SK-N-SH treated with all-trans-retinoic acid at 6 μM for 48 hours (cell line): ENCODE results near the gene ROCK2.

Experiments used
- ATAC-seq: fragments of 200-7000 bp; cut with Tn5 transposase; 3 replicates; pipeline ENCODE4 v1.9.1; 2020; ENCODE audit warnings: mild to moderate bottlenecking, moderate library complexity
- ARNTL ChIP-seq: fragments of 450-650 bp; formaldehyde crosslinking; IDR thresholded peaks from 2 replicates; pipeline ENCODE4 v1.5.0; 2020; ENCODE audit warnings: low read depth, mild to moderate bottlenecking, moderate library complexity, borderline replicate concordance
- BACH2 ChIP-seq: fragments of 250-450 bp; sonication (Bioruptor Pico); IDR thresholded peaks from 2 replicates; pipeline ENCODE4 v1.9.0; 2021; ENCODE audit warnings: mild to moderate bottlenecking, borderline replicate concordance
- CSDC2 ChIP-seq: fragments of 250-450 bp; sonication (Bioruptor Pico); IDR thresholded peaks from 2 replicates; pipeline ENCODE4 v1.5.0; 2020; ENCODE audit warnings: mild to moderate bottlenecking, moderate library complexity
- ESRRG ChIP-seq: fragments of 250-450 bp; sonication (Bioruptor Pico); IDR thresholded peaks from 2 replicates; pipeline ENCODE4 v1.6.1; 2021; ENCODE audit warnings: mild to moderate bottlenecking
- GLIS3 ChIP-seq: fragments of 250-450 bp; sonication (Bioruptor Pico); IDR thresholded peaks from 2 replicates; pipeline ENCODE4 v1.5.0; 2020; ENCODE audit warnings: mild to moderate bottlenecking, moderate library complexity
- ISL1 ChIP-seq: fragments of 250-450 bp; sonication (Bioruptor Pico); IDR thresholded peaks from 2 replicates; pipeline ENCODE4 v2.1.2; 2022; ENCODE audit warnings: mild to moderate bottlenecking, moderate library complexity
- OSR1 ChIP-seq: fragments of 250-450 bp; sonication (Bioruptor Pico); IDR thresholded peaks from 2 replicates; pipeline ENCODE4 v1.8.0; 2022; ENCODE audit warnings: moderate library complexity, mild to moderate bottlenecking, inconsistent platforms
- PPARA ChIP-seq: fragments of 250-450 bp; sonication (Bioruptor Pico); IDR thresholded peaks from 2 replicates; pipeline ENCODE4 v1.5.0; 2020; ENCODE audit warnings: mild to moderate bottlenecking, borderline replicate concordance
- RARB ChIP-seq: fragments of 250-450 bp; sonication (Bioruptor Pico); IDR thresholded peaks from 2 replicates; pipeline ENCODE4 v1.8.0; 2021; ENCODE audit warnings: mild to moderate bottlenecking, moderate library complexity
- TCF4 ChIP-seq: fragments of 250-450 bp; sonication (Bioruptor Pico); IDR thresholded peaks from 2 replicates; pipeline ENCODE4 v1.8.0; 2021; ENCODE audit warnings: mild to moderate bottlenecking, moderate library complexity, borderline replicate concordance
- TOX ChIP-seq: fragments of 250-450 bp; sonication (Bioruptor Pico); IDR thresholded peaks from 2 replicates; pipeline ENCODE4 v1.8.0; 2021; ENCODE audit warnings: mild to moderate bottlenecking, moderate library complexity, borderline replicate concordance
- ZC3H10 ChIP-seq: fragments of 250-450 bp; sonication (Bioruptor Pico); IDR thresholded peaks from 2 replicates; pipeline ENCODE4 v1.5.1; 2021; ENCODE audit warnings: mild to moderate bottlenecking, moderate library complexity
- ZFP3 ChIP-seq: fragments of 250-450 bp; sonication (Bioruptor Pico); IDR thresholded peaks from 2 replicates; pipeline ENCODE4 v1.5.0; 2020; ENCODE audit warnings: mild to moderate bottlenecking, moderate library complexity
- ZNF70 ChIP-seq: fragments of 450-650 bp; formaldehyde crosslinking; IDR thresholded peaks from 2 replicates; pipeline ENCODE4 v1.5.0; 2020; ENCODE audit warnings: mild to moderate bottlenecking, moderate library complexity
- TF ChIP-seq, protein P1 (sequence below): fragments of 250-450 bp; sonication (Bioruptor Pico); IDR thresholded peaks from 2 replicates; pipeline ENCODE4 v1.8.0; 2020; ENCODE audit warnings: mild to moderate bottlenecking, moderate library complexity, borderline replicate concordance
- TF ChIP-seq, protein P2 (sequence below): fragments of 250-450 bp; sonication (Bioruptor Pico); IDR thresholded peaks from 2 replicates; pipeline ENCODE4 v1.5.1; 2021; ENCODE audit warnings: mild to moderate bottlenecking, moderate library complexity
- TF ChIP-seq, protein P3 (sequence below): fragments of 250-450 bp; sonication (Bioruptor Pico); IDR thresholded peaks from 2 replicates; pipeline ENCODE4 v1.5.0; 2020; ENCODE audit warnings: mild to moderate bottlenecking, moderate library complexity

Gene ROCK2

DNA sequence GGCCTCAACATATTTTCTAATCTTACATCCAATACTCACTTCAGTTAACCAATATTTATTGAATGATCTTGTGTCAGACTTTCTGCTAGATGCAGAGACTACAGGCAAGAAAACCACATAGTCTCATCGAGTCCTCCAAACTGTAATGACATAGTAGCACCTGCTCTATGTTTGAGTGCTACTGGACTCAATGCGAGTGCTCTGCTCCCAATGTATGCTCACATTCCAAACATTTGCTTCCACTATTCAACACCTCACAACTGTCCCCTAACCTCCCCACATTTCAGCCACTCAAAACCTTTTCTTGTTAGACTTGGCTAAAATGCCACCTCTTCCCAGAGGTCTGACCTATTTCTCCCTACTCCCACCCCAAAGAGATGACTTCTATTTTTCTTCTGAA is 124.0 kb downstream of the ROCK2 start:
- no peak for TF ChIP-seq ESRRG (CRISPR knock-in tag)
- no peak for TF ChIP-seq CSDC2 (CRISPR knock-in tag)
- no peak for TF ChIP-seq ARNTL (CRISPR knock-in tag)
- no peak for TF ChIP-seq ISL1
- no peak for ATAC-seq

- ATAC-seq, result no peak
- no peak for TF ChIP-seq ZC3H10 (CRISPR knock-in tag)
- no peak for TF ChIP-seq GLIS3 (CRISPR knock-in tag)
- TF ChIP-seq ESRRG (CRISPR knock-in tag), result no peak
- TF ChIP-seq, protein P1, sequence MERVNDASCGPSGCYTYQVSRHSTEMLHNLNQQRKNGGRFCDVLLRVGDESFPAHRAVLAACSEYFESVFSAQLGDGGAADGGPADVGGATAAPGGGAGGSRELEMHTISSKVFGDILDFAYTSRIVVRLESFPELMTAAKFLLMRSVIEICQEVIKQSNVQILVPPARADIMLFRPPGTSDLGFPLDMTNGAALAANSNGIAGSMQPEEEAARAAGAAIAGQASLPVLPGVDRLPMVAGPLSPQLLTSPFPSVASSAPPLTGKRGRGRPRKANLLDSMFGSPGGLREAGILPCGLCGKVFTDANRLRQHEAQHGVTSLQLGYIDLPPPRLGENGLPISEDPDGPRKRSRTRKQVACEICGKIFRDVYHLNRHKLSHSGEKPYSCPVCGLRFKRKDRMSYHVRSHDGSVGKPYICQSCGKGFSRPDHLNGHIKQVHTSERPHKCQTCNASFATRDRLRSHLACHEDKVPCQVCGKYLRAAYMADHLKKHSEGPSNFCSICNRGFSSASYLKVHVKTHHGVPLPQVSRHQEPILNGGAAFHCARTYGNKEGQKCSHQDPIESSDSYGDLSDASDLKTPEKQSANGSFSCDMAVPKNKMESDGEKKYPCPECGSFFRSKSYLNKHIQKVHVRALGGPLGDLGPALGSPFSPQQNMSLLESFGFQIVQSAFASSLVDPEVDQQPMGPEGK (CRISPR knock-in tag), result no peak
- TF ChIP-seq TCF4 (CRISPR knock-in tag), result no peak
- TF ChIP-seq, protein P2, sequence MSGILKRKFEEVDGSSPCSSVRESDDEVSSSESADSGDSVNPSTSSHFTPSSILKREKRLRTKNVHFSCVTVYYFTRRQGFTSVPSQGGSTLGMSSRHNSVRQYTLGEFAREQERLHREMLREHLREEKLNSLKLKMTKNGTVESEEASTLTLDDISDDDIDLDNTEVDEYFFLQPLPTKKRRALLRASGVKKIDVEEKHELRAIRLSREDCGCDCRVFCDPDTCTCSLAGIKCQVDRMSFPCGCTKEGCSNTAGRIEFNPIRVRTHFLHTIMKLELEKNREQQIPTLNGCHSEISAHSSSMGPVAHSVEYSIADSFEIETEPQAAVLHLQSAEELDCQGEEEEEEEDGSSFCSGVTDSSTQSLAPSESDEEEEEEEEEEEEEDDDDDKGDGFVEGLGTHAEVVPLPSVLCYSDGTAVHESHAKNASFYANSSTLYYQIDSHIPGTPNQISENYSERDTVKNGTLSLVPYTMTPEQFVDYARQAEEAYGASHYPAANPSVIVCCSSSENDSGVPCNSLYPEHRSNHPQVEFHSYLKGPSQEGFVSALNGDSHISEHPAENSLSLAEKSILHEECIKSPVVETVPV (CRISPR knock-in tag), result no peak
- no peak for TF ChIP-seq BACH2 (CRISPR knock-in tag)
- TF ChIP-seq, protein P3, sequence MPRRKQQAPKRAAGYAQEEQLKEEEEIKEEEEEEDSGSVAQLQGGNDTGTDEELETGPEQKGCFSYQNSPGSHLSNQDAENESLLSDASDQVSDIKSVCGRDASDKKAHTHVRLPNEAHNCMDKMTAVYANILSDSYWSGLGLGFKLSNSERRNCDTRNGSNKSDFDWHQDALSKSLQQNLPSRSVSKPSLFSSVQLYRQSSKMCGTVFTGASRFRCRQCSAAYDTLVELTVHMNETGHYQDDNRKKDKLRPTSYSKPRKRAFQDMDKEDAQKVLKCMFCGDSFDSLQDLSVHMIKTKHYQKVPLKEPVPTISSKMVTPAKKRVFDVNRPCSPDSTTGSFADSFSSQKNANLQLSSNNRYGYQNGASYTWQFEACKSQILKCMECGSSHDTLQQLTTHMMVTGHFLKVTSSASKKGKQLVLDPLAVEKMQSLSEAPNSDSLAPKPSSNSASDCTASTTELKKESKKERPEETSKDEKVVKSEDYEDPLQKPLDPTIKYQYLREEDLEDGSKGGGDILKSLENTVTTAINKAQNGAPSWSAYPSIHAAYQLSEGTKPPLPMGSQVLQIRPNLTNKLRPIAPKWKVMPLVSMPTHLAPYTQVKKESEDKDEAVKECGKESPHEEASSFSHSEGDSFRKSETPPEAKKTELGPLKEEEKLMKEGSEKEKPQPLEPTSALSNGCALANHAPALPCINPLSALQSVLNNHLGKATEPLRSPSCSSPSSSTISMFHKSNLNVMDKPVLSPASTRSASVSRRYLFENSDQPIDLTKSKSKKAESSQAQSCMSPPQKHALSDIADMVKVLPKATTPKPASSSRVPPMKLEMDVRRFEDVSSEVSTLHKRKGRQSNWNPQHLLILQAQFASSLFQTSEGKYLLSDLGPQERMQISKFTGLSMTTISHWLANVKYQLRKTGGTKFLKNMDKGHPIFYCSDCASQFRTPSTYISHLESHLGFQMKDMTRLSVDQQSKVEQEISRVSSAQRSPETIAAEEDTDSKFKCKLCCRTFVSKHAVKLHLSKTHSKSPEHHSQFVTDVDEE, result no peak
- TF ChIP-seq OSR1 (CRISPR knock-in tag), result no peak
- TF ChIP-seq RARB (CRISPR knock-in tag), result no peak
- TF ChIP-seq TOX (CRISPR knock-in tag), result no peak
- no peak for TF ChIP-seq PPARA
- TF ChIP-seq, all 23 proteins: peak for 0
Observed at GRCh38 chr2:11215407-11215806, 129.0 kb downstream of the ROCK2 start.

- ATAC-seq, result no peak
- no peak for TF ChIP-seq OSR1 (CRISPR knock-in tag)
- TF ChIP-seq, protein P2 (CRISPR knock-in tag), result no peak
- TF ChIP-seq ESRRG (CRISPR knock-in tag), result no peak
- TF ChIP-seq ZFP3 (CRISPR knock-in tag), result no peak
- TF ChIP-seq ARNTL (CRISPR knock-in tag), result no peak
- TF ChIP-seq ZNF70 (CRISPR knock-in tag), result no peak
- TF ChIP-seq, protein P1 (CRISPR knock-in tag), result no peak
- TF ChIP-seq TCF4 (CRISPR knock-in tag), result no peak
- TF ChIP-seq ISL1, result no peak
Observed at GRCh38 chr2:11214770-11215169, 129.7 kb downstream of the ROCK2 start.

DNA sequence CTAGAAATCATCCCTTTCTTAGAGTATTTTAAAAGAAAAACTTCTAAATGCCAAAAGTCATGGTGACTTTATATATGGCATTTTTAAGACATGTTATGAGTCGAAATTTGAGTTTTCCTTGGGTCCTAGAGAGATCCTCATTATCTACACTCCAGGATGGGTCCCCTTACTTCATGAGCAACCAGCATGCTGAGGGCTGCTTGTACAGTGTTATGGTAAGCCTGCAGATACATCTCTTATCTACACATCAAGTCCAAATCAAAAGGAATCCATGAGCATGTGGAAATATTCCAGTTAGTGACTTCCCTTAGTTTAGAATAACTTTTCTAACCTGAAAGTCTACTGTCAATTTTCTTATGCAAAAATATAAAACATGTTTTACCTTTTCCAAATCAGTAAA is 130.5 kb downstream of the ROCK2 start:
- TF ChIP-seq TOX (CRISPR knock-in tag) (no peak), BACH2 (CRISPR knock-in tag) (no peak)
- ATAC-seq, result no peak
